ENCODE data around the gene ICA1. TPM values are rescaled to one million over a fixed set of nuclear protein-coding genes. Genes with fewer than 3 reads are reported as not detected.

Gene ICA1
- total RNA-seq, 1 donor from 2014 or later, result 10.5 TPM

- Histone ChIP-seq H3K36me3 (ENCODE audit: control insufficient read depth, insufficient read depth, low read length) (no peaks in the 10 kb centered on the region), H3K27me3 (ENCODE audit: control insufficient read depth, insufficient read depth, low read length) (no peaks in the 10 kb centered on the region), H3K4me3 (ENCODE audit: low read depth, low read length) (no peak overlapping the region)
- FAIRE-seq (no peak), DNase-seq (ENCODE audit: low read depth) (no peak)
- no peak for TF ChIP-seq CTCF (IDR thresholded peaks at IDR 0.05; ENCODE audit: insufficient read depth, low read length, severe bottlenecking)
Observed at GRCh38 chr7:8126601-8127167, 135.3 kb downstream of the ICA1 start.

- FAIRE-seq (peak; percentile 62), DNase-seq (ENCODE audit: low read depth) (peak; percentile 29)
- H3K4me3 ChIP-seq (ENCODE audit: low read depth, low read length), result no peak overlapping the region
- H3K27me3 ChIP-seq (ENCODE audit: control insufficient read depth, insufficient read depth, low read length), result no peaks in the 10 kb centered on the region
- no peak for TF ChIP-seq CTCF (IDR thresholded peaks at IDR 0.05; ENCODE audit: insufficient read depth, low read length, severe bottlenecking)
- H3K36me3 ChIP-seq (ENCODE audit: control insufficient read depth, insufficient read depth, low read length), result no peaks in the 10 kb centered on the region
Observed at GRCh38 chr7:8125680-8126444, 136.1 kb downstream of the ICA1 start.

GRCh38 chr7:8121243-8121642 is 140.7 kb downstream of the ICA1 start:
- DNase-seq (ENCODE audit: low read depth), result no peak
- no peaks in the 10 kb centered on the region for H3K27me3 ChIP-seq (ENCODE audit: control insufficient read depth, insufficient read depth, low read length)
- no peak overlapping the region for H3K4me3 ChIP-seq (ENCODE audit: low read depth, low read length)
- no peak for TF ChIP-seq CTCF (IDR thresholded peaks at IDR 0.05; ENCODE audit: insufficient read depth, low read length, severe bottlenecking)
- no peaks in the 10 kb centered on the region for H3K36me3 ChIP-seq (ENCODE audit: control insufficient read depth, insufficient read depth, low read length)
- FAIRE-seq, result no peak

- TF ChIP-seq CTCF (IDR thresholded peaks at IDR 0.05; ENCODE audit: insufficient read depth, low read length, severe bottlenecking), result no peak
- Histone ChIP-seq H3K27me3 (ENCODE audit: control insufficient read depth, insufficient read depth, low read length) (no peaks in the 10 kb centered on the region), H3K36me3 (ENCODE audit: control insufficient read depth, insufficient read depth, low read length) (no peaks in the 10 kb centered on the region), H3K4me3 (ENCODE audit: low read depth, low read length) (no peak overlapping the region)
- no peak for FAIRE-seq
- no peak for DNase-seq (ENCODE audit: low read depth)
Observed at GRCh38 chr7:8120390-8121058, 141.4 kb downstream of the ICA1 start.

- no peak for DNase-seq (ENCODE audit: low read depth)
- H3K4me3 ChIP-seq (ENCODE audit: low read depth, low read length), result no peak overlapping the region
- no peaks in the 10 kb centered on the region for H3K36me3 ChIP-seq (ENCODE audit: control insufficient read depth, insufficient read depth, low read length)
- TF ChIP-seq CTCF (IDR thresholded peaks at IDR 0.05; ENCODE audit: insufficient read depth, low read length, severe bottlenecking), result no peak
- H3K27me3 ChIP-seq (ENCODE audit: control insufficient read depth, insufficient read depth, low read length), result no peaks in the 10 kb centered on the region
- no peak for FAIRE-seq
Observed at GRCh38 chr7:8119262-8119661, 142.7 kb downstream of the ICA1 start.
